Activated naive CD4-positive, alpha-beta T cell treated with Interleukin-2 at 50 U/mL for 16 hours (primary cell): ENCODE data around the gene VSIG10.
"Not testable (repeated sequence)": the region's sequence is repeated elsewhere in the genome, so short reads cannot be mapped to it uniquely, and the experiment has no call there.

Experiments used
- DNase-seq: peaks from one replicate; pipeline ENCODE4 v3.0.0-alpha.2; 2020

VSIG10 gene

DNA sequence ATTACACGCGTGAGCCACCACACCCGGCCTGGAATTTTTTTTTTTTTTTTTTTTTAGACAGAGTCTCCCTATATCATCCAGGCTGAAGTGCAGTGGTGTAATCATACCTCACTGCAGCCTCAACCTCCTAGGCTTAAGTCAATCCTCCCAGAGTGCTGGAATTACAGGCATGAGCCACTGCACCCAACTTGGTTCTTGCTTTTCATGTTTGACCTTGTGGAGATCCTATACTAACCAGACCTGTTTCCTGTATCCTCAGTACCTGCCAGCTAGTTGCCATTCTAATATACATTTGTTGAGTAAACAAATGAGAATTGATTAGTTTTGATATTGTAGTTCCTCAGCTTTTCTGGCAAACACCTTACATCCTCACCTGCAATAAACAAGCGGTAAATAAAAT is 3.2 kb upstream of the VSIG10 start:
- no peak for DNase-seq

DNA sequence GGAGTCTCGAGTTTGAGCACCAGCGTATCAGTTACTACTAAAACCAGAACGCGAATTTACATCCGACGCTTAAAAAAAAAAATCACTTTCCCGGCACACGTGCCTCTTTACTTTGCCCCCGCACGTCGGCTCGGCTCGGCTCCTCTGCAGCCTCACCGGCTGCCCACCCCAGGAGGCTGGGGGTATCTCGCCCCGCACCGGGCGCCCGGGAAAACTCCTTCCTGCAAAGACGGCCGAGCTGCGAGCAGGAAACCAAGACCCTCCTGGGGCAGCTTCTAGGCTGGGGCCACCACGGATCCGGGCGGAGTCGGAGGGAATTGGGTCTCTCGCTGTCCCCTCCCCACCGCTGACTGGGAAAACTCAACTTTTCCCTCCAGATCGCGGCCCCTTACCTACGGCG is 610 bp downstream of the VSIG10 start:
- DNase-seq, result peak; percentile 2

DNA sequence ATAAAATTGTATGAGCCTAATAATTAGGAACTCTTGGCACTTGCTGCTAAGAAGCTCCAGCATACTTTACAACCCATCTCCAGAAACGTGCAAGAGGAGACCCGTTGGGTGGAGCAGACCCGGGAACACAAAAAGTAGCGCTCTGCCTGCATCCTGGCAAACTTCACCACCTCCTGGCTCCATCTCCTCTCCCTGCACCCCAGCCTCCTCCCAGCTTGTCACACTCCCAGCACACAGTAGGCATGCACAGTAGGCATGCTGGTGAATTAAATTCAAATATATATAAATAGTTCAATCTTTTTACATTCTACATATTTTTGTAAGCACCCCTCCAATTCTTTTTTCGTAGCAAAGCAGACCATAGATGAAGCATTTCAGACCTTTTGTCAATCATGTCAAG is 1.2 kb downstream of the VSIG10 start:
- DNase-seq, result no peak

DNA sequence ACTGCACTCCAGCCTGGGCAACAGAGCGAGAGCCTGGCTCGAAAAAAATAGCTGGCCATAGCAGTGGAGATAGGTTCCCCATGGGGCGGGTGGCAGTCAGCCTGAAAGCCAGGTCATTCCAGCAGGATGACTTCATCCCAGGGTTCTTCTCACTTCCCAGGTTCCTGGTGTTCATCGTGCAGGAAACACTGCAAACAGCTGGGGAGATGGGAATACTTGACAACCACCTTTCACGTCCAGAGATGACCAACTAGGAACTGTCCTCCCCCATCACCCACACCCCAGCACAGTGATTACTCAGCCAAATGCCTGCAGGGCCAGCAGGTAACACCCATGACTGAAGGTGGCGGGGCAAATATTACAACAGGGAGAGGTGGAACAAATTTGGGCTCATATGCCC is 1.7 kb downstream of the VSIG10 start:
- no peak for DNase-seq

DNA sequence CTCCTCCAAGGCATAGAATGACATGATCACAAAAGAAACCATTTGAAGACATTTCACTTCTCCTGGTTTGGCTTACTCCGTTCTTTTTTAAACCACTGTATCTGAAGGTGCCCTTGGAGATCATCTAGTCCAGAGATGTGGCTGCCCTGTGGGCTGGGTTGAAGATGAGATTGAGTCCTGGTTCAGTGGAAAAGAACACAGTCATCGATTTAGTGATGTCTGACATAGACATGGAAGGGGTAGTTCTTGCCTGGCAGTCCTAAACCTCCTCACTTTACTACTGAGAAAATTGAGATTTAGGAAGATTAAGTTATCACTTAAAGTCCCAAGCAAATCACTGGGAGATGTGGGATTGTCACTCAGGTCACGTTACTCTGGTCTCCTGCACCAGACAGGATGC is 2.8 kb downstream of the VSIG10 start:
- no peak for DNase-seq

DNA sequence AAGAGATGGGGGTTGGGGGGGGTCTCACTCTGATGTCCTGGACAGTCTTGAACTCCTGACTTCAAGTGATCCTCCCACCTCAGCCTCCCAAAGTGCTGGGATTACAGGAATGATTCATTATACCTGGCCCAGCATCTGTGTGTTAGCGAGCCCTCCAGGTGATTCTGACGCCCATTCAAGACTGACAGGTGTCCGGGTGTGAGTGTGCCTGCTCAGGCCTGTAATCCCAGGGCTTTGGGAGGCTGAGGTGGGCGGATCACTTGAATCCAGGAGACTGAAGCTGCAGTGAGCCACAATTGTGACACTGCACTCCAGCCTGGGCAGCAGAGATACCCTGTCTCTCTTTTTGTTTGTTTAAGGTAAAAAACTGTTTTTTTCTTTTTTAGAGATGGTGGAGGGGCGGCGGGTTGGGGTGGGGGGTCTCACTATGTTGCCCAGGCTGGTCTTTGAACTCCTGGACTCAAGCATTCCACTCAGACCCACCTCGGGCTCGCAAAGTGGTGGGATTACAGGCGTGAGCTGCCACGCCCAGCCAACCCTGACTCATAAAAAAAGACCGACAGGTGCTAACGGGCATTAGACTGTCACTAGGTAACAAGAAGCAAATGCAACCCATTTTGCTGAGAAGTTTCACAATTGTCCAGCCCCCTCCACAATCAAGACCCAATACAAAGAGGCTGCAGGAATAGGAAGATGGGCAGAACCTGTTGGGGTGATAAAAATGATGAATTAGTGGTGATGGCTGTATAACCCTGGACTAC is 4.7 kb downstream of the VSIG10 start:
- no peak for DNase-seq

DNA sequence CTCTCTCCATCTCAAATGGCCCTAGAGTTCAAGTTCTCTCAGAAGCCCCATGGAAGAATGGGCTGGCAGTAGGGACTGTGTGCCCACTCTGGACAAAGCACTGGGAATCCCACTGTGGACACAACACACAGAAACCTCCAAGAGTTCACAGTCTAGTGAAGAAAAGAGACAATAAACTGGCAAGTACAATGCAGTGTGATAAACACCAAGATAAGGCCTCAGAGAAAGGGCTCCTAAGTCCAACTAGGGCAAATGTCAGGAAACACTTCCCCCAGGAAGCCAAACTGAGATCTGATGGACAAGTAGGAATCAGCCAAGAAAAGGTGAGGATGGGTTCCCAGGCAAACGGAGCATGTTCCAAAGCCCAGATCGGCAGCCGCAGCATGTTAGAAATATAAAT is 5.4 kb downstream of the VSIG10 start:
- DNase-seq, result no peak

DNA sequence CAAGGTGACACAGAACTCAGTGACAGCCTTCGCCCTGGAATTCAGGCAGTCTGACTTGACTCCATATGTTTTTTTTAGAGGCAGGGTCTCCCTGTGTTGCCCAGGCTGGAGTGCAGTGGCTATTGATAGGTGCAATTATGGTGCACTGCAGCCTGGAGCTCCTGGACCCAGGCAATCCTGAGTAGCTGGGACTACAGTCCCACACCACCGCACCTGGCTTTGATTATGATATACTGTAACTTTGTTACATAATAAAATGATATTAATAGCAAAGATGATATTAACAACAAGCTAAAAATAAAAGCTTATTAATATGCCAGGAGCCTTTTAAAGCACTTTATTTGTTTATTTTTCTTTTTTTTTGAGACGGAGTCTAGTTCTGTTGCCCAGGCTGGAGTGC is 9.8 kb downstream of the VSIG10 start:
- DNase-seq, result no peak

DNA sequence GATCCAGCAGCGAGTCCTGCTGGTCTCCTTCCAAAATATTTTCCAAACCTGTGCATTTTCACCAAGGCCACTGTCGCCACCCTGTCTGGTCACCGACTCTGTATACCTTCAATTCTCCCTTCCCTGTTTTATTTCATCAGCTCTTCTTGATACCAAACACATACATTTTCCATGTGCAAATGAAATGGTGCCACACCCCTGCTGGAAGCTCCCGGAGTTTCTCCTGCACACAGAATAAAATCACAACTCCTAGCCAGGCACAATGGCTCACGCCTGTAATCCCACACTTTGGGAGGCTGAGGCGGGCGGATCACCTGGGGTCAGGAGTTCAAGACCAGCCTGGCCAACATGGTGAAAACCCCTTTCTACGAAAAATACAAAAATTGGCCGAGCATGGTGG is 14.0 kb downstream of the VSIG10 start:
- no peak for DNase-seq

DNA sequence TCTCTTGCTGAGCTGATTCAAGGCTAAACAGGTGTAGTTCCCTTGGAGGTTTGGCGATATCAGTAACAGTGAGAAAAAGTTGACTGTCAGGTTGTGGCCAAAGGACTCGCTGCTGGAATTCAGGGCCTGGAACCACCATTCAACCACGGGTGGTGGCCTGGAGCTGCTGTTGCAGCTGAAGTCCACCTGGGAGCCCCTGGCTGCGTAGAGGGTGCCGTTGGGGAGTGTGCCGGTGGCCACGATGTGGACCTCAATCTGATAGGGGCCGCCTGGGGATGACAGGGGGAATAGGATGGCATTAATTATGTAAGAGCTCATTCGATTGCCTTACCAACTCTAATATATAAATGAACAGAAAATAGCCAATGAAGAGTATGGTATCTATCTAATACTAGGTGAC is 21.6 kb downstream of the VSIG10 start:
- DNase-seq, result no peak

DNA sequence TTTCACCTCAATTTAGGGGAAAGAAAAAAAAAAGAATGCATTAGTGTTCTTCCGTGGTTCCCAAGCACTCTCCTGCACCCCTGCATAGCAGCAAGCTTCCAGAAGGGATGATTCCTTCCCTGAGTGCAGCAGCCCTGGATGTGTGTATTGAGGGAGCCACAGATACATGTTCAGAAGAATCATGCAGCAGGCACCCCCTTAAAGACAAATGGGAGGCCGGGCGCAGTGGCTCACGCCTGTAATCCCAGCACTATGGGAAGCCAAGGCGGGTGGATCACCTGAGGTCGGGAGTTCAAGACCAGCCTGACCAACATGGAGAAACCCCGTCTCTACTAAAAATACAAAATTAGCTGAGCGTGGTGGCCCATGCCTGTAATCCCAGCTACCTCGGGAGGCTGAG is 22.3 kb downstream of the VSIG10 start:
- not testable (repeated sequence) for DNase-seq

DNA sequence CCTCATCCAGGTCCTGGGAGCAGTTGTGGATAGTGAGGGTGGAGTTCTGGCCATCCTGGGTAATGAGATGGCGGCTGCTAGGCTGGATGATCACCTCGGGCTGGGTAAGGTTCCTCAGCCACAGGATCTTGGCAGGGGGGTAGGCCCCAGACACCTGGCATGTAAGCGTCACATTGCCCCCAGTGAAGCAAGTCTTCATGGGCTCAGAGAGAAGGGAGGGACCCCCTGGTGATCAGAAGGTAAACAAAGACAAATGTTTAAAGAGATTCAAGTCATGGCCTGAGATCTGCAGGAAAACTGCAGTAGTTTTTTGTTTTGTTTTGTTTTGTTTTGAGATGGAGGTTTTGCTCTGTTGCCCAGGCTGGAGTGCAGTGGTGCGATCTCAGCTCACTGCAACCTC is 30.0 kb downstream of the VSIG10 start:
- no peak for DNase-seq

DNA sequence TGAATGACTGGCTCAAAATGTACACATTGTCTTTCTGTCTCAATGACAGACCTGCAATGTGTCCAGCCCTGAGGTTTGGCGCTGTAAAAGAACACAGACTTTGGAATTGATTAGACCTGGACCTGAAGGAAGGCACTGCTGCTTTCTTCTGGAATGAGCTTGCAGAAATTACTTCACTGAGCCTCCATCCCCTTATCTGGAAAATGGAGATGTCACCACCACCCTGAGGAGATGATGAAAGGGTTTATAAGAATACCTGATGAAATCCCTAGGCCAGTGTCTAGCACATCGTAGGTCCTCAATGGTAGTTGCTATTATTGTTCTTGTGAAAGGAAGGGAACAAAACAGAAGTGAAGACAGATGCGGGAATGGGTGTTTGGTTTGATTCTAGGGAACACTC is 33.2 kb downstream of the VSIG10 start:
- no peak for DNase-seq

DNA sequence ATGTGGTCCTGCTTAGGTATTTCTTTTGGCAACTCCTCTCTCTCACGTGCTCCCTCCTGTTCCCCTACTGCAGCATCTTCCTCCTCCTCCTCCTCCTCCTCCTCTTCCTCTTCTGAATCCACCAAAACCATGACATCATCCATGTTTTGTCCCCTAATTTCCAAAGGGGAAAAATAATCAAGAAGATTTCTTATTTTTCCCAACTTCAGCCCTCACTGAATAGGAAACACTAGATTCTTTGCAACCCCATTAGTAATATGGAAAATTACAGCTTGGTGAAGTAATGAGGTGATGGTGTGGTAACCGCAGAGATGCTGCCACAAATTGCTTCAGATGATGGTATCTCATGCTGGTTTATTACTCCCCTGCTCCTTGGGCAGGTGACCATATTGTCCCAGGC is 35.4 kb downstream of the VSIG10 start:
- no peak for DNase-seq

DNA sequence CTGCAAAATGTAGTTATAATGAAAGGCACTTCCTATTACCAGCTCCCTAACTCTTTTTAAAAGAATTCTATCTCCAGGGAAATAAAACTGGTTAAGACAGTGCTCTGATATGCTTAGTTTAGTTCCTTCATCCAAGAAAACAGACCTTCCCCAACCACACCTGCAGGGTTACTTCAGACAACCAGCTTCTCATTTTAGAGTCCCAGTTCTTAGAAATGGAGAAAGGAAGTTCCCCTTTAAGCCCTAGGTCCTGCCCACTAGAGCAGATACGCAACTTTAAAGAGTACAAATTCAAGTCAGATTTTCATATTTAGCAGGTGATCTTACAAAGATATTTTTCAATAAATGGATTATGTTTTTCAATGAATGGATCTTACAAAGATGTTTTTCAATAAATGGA is 38.4 kb downstream of the VSIG10 start:
- no peak for DNase-seq

DNA sequence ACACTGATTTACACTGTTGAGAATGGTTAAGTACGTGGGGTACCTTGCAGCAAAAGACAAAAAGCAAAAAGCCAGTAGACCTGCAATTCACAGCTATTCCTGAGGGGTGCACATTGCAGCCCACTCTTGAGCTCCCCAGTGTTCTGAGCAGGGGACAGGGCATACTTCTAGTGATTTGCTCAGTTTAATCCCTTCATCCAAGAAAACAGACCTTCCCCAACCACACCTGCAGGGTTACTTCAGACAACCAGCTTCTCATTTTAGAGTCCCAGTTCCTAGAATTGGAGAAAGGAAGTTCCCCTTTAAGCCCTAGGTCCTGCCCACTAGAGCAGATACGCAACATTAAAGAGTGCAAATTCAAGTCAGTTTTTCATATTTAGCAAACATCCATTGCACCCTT is 39.2 kb downstream of the VSIG10 start:
- DNase-seq, result no peak

DNA sequence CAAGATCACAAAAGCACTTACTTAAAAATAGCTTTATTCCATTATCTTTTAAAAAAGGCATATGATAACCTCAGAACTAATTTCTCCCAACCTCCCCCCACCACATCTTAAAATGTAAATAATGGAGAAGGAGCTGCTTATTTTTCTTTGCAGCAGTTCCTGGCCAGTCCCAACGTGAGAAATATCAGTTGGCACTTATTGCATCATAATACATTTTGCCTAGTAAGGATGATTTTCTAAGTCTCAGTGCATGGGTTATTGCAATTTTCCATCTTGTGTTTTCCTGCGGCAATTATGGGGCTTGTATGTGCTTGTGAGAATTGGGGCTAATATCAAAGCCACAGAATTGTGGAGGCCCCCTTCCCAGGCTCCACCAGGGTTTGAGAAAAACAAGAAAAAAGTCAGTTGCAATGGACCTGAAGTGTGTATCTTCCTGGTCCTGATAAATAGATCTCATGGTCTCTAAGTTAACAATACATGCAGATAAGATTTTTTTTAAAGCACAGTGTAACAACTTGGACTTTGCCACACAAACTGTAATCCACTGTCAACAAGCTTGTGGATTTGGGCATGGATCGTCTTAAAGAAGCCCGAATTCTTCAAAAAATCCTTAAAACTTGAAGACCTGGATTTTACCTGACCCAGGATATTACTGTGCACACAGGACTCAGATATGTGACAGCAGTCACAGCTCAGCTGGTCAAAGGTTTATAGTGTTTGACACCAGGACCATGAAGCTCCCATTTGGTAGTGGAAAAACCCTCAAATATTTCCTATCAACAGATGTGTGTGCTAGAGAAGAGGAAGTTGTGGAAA is 40.0 kb downstream of the VSIG10 start:
- DNase-seq, result no peak

DNA sequence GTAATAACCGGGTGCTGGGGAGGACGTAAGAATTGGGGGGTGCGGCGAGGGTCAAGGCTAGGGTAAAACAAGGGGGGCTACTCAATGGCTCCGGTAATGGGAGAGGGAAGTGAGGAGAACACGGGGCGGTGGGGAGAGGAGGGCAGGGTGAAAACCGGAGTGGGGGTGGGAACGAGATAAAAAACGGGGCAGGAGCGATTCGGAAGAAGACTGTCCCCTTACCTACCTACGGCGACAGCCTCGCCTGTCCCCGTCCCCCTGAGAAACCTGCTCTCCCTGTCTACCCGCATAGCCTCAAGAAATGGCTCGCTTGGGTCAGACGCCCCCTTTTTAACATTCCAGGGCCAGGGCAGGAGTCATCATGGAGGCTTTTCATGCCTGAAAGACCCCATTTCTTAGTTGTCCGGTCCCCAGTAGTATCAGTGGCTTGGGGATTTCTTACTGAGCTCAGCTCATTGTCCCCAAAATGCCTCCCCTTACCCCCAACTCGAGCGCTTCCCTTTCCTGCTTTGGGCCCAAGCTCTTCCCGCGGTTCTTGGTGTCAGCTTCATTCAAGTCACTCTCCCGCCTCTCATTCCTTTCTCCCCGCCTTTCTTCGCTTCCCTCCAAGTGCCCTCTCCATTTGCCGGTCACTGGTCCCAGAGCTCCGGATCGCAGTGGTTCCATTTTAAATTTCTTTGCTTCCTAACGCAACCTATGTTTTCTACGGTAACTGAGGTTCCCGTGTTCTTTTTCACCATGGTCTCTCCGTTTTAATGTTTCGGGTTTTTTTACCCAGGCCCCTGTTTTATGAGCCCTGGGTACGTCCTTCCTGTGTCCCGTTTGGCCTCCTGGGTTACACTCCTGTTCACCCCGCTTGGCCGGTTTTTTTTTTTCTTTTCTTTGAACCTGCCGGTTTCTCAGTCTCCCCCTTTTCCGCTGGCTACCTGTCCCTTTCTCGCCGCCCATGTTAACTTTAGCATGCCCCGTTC is 41.7 kb downstream of the VSIG10 start:
- DNase-seq, result peak; percentile 13

DNA sequence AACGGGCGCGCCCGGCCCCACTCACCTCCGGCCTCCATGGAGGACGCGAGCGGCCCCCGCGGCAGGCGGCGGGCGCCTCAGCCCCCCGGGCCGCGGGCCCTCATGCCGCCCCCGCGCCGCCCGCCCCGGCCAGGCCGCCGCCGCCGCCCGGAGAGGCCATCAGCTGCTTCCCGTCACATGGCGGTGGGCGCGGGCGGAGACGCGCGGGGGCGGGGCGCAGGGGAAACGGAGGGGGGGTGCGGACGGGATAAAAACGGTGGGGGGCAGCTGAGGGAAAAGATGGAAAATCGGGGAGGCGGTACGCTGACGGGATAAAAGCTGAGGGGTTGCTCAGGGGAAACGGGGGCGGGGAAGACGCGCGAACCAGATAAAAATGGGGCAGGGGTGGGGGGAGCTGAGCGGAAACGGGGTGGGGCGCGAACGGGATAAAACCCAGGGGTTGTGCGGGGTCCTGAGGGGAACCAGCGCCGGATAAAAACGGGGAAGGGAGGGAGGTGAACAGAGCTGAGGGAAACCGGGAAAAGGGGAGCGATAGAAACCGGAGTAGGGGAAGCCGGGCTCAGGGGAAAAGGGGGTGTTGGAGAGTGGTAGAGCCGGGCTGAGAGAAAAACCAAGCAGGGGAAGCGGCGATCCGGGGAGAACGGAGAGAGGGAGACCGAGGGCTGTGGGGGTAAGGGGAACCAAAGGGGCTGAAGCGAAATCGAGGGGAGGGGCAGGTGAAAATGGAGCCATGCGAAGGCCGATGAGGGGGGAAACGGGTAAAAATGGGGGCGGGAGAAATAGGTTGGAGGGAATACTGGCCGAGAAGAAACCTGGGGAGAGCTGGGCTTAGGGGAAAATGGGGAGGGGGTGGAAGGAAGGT is 42.6 kb downstream of the VSIG10 start, which contains the start of gene WSB2:
WSB2 (minus strand) TSS at position 169 of the 862 bp plus-strand sequence; CDS start at position 38, 131 bp downstream.
- DNase-seq, result peak; percentile 64

DNA sequence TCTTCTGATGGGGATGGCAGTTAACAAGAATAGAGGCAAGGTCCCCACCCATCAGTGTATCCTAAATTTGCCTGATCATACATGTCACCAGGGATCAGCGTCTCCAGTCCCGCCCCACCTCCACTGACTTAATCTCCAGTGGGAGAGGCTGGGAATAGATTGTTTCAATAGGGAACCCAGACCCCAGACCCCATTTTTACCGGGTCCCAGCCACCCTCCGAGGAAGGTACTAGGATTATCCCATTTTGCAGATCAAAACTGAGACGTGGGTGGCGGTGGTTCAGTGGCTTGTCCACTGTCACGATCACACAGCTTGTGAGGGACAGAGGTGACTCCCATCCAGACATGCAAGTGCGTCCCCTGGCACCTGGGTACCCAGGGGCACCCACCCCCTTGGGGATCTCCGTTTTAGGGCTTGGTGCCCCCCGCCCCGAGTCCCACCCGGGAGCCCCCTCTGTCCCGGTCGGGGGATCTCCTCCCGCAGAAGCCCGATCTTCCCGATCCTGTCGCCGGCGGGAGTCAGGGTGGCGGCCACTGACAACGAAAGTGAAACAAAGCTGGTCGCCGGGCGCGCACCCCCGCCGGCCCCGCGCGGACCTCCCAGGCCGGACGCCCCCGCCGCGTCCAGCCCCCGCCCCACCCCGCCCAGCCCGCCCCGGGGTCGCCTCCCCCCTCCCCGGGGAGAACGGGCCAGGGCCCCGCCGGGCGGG is 43.4 kb downstream of the VSIG10 start:
- DNase-seq, result peak; percentile 42
